Hypothalamus (tissue), 51 donors: Measurements from ENCODE around the gene RPS8.
"Not testable (repeated sequence)": the region's sequence is repeated elsewhere in the genome, so short reads cannot be mapped to it uniquely, and the experiment has no call there.

Experiments
- DNase-seq, 51 donors: peaks; one replicate each; lab custom pipeline; 2025; lab: John Stamatoyannopoulos, UW

Gene RPS8

DNA sequence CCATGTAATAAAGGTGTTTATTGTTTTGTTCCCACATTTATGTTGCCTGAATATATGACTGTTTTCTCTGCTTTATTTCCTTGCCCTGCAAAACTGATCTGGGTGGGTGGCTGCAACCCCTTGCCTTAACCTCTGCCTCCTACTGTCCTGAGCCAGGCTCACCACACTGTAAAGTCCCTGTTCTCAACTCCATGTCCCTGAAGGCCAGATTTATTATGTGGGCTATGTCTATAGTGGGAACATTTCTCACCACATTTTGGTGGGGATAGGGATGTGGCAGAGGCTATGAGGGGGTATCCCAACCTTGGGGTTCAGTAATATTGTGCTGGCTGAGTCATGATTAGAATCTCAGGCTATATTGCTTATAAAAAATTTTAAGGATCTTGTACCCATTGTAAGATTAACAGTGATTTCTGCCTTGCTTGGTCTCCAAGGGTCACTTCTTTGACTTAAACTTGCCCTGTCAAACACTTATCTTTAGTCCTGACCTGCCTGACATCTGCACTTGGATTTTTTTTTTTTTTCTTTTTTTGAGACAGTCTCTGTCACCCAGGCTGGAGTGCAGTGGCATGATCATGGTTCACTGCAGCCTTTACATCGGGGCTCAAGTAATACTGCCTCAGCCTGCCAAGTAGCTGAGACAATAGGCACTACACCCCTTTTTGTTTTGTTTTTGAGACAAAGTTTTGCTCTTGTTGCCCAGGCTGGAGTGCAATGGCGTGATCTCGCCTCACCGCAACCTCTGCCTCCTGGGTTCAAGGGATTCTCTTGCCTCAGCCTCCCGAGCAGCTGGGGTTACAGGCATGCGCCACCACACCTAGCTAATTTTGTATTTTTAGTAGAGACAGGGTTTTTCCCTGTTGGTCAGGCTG is 3.6 kb downstream of the RPS8 start:
- no peak for DNase-seq

DNA sequence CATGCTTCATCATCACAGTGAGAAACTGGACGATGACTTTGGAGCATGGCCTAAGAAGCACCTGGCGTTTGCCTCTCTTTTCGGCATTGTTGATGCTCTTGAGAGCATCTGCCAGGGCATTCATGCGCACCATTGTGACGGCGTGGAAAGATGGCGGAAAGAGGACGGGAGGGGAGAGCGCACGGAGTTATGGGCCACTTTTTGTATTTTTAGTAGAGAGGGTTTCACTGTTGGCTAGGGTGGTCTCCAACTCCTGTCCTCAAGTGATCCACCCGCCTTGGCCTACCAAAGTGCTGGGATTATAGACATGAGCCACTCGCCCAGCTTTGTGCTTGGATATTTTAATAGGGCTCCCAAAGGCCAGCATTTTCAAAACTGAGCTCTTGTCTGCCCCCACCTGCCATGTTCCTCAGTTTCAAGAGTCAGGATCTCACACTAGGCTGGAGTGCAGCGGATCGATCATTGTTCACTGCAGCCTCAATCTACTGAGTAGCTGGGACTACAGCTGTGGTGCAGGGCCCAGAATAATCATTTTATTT is 5.3 kb downstream of the RPS8 start:
- no peak for DNase-seq

DNA sequence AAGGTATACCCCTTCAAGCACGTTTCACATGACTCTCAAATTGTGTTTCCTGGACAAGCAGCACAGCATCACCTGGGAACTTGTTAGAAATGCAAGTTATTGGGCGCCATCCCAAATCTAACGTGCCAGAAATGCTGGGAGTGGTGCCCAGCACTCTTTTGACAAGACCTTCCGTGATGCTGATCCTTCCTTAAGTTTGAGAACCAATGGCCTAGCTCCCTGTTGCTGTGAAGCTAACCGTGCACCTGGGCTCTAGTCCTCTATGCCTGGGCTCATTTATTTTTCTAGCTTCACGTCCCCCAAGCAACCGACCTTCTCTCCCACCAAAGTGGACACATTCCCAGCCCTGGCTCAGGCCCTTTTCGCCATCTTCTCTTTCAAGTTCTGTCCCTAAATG is 8.4 kb downstream of the RPS8 start:
- no peak for DNase-seq

GRCh38 chr1:44784094-44785028 is 9.0 kb downstream of the RPS8 start:
- DNase-seq, result peak in 6 of 51 donors; percentile 25 to 42 (median 33)

- DNase-seq, result no peak
These were observed 9.7 kb downstream of the RPS8 start for GRCh38 chr1:44785029-44785380.

DNA sequence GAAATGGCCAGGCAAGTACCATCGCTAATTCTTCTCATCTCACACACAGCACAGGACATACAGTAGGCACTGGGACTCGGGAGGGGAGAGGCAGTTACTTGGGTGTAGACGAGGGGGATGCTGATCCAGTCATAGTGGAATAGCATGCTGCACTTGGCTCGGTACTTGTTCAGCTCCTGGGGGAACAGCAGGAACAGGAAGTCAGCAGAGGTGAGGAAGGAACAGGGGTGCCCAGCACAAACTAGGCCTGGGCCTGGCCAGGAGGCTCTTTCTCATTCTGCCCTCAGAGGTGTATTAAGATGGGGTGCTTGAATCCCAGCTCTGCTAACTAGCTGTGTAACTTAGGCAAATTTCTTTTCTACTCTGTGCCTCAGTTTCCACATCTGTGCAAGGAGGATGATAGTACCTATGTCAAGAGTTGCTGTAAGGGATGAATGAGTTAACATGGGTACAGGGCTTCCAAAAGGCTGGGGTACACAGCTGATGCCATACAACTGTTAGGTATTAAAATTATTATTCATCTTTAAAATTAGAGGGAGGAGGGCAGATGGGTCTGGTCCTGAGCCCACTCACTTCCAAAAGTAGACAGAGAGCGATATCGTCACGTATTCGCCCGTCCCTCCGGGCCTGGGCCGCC is 10.3 kb downstream of the RPS8 start:
- DNase-seq, result no peak

GRCh38 chr1:44786138-44786840 is 10.9 kb downstream of the RPS8 start:
- DNase-seq, result peak in 19 of 51 donors; percentile 17 to 62 (median 39)

GRCh38 chr1:44786841-44787426 is 11.6 kb downstream of the RPS8 start:
- no peak for DNase-seq

DNA sequence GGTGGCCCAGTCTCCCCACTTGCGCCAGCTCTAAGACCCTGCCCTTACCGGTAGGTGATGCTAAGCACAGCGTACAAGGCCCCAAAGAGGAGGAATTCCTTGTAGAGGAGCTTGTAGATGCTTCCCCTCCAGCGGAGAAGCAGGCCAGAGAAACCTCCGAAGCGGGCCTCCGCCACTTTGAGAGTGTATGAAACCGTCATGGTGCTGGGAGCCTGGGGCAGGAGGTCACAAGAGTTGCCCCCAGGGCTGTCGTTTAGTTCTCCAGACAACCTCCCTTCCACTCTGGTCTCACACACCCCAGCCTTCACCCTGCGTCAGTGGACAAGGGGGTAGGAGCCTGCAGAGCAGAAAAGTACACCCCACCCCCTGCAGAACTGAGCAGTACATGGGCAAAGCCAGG is 12.2 kb downstream of the RPS8 start:
- DNase-seq, result no peak

DNA sequence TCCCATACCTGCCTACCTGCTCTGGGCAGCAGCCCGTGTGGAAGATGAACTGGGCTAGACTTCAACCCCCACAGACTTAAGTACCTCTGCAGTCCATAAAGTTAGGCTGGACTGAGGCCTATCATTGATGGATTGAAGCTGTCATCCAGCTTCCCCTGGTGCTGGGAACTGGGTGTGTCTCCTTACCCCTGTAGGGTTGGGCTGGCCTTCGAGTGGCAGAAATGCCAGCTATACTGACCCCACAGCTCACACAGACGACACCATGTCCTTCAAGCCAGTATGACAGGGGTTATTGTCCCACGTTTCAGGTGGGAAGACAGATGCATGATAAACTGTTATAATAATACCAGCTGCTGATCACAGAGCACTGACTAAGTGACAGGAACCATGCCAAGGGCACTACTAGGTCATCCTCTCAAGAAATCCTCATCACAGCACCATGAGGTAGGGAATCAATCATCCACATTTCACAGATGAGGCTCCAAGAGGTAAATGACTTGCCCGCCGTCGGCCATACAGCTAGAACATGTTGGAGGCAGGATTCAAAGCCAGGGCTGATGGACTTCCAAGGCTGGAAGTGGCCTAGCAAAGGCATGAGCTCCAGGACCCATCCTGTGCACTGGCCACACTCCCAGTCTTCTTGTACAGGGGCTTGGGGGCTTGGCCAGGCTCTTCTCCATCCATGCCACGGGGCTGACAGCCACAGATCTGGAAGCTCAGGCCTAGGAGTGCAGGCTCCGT is 12.9 kb downstream of the RPS8 start, which contains the start of gene BEST4:
Gene BEST4, minus strand, starts transcription at position 51 of the 741 bp plus-strand sequence. CDS start 465 bp downstream, outside the sequence.
- DNase-seq, result no peak

- DNase-seq, result no peak
These were observed 15.8 kb downstream of the RPS8 start for GRCh38 chr1:44790968-44791801.

DNA sequence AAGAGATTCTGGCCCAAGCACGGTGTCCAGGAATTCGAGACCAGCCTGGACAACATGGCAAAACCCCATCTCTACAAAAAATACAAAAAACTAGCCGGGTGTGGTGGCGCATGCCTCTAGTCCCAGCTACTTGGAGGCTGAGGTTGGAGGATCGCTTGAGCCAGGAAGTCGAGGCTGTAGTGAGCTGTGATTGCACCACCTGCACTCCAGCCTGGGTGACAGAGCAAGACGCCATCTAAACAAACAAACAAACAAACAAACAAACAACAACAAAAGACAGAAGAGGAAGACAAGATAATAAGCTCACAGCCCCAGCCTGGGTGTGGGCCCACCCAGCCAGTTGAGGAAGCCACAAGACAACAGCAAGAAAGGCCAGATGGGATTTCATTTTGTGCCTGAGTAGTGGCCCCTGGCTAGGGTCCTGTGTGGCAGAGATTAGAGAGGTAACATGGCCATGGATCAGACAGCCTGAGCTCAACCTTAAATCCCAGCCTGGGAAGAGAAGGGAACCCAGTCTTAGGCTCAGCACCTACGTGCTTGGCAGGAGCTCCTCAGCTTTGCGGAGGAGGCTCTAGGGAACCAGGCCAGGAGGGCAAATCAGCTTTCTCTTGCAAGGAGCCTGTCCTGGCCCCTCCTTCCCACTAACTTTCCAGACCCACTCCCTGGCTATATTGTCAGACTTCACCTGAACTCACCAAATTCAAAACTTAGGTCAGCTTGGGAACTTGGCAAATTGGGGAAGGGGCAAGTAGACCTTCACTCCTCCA is 17.6 kb downstream of the RPS8 start:
- no peak for DNase-seq

GRCh38 chr1:44797886-44798285 is 22.5 kb downstream of the RPS8 start:
- DNase-seq, result not testable (repeated sequence)

DNA sequence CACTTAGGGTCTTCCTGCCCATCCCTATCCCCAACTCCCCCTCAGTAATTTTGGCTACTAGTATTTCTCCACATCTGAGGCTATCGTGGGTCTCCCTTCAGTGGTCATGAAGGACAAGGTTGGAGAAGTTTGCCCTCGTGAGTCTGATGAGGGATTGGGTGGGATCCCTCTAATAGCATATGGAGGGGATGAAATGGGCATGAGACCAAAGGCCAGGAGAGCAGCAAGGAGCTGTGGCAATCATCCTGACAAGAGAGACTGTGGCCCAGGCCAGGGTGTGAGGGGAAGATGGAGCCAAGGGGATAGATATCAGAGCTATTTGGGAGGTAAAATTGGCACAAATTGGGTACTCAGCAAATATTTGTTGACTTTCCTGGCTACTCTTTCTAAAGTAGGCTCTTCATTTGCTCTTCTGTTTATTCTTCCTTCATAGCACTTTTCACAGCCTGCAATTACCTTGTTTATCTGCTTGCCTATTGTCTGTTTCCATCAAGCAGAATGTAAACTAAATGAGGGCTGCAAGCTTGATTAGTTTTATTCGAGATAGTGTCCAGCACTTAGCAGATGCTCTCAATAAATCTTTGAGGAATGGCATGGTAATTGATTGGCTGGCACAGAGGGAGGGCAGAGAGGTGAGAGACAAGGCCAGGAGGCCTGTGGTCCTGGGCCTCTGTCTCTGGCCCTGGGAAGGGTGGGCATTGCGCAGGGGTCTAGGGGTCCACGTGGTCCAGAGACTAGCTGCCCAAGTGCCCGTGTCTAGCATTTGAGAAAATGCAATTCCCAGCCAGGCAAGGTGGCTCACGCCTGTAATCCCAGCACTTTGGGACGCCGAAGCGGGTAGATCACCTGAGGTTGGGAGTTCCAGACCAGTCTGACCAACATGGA is 23.4 kb downstream of the RPS8 start:
- DNase-seq, result no peak

GRCh38 chr1:44799770-44800584 is 24.6 kb downstream of the RPS8 start, which contains the start of gene PLK3:
Gene PLK3 (plus strand): TSS chr1:44800377. CDS start chr1:44800464, 87 bp downstream.
- peak; percentile 74 to 100 (median 98) for DNase-seq
